Stimulated activated CD8-positive, alpha-beta memory T cell treated with anti-CD3 and anti-CD28 coated beads, Interleukin-12 subunit alpha, Interleukin-12 subunit beta, amount 100 ng/mL, for 24 hours (primary cell): ENCODE data around the gene EMID1.
"Not testable (repeated sequence)": the region's sequence is repeated elsewhere in the genome, so short reads cannot be mapped to it uniquely, and the experiment has no call there.

Experiments used
- DNase-seq: peaks from one replicate; pipeline ENCODE4 v3.0.0-alpha.2; 2020; ENCODE audit errors: extremely low read depth

The EMID1 gene

DNA sequence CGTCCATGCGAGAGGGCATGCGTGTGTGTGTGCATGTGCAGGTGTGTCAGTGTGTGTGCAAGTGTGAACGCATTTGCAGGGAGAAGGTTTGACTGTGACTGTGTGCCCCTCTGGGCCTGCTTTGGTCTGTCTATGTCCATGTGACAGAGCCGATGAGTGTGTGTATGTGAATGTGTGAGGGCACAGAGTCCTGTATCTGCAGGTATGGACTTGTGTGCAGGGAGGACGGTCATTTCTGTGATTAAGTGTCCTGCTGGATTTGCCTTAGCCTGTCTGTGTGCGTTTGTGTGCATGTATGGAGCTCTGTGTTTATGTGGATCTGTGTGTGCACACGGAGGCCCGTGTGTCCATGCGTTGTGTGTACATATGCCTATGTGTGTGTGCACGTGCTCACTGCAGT, 5.4 kb downstream of the EMID1 start:
- no peak for DNase-seq

DNA sequence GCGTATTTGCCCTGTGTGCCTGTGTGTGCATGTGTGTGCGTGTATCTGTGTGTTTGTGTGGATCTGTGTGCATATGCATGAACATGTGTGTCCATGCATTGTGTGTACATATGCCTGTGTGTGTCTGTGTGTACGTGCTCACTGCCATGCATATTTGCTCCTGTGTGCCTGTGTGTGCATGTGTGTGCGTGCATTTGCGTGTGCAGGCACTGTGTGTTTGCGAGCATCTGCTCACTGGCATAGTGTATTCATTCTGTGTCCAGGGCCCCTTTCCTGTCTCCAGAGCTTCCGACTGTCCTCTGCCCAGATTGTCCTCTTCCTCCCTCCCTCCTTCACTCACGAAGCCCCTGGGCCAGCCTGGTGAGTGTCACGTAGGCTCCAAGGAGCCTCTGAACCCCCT, 5.8 kb downstream of the EMID1 start:
- no peak for DNase-seq

DNA sequence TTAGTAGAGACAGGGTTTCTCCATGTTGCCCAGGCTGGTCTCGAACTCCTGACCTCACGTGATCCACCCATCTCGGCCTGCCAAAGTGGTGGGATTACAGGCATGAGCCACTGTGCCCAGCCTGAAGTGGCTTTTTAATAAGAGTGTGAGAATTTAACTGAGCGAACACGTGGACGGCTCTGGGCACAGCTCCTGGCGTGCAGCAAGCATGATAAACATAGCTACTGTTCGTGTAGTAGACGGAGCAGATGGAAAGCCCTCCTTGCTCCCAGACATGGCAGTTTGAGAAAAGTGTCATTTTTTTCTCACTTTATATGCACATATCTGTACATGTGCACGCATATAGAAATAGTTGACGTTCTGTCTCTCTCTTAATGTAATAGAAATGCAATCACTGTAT, 7.0 kb downstream of the EMID1 start:
- DNase-seq: no peak

DNA sequence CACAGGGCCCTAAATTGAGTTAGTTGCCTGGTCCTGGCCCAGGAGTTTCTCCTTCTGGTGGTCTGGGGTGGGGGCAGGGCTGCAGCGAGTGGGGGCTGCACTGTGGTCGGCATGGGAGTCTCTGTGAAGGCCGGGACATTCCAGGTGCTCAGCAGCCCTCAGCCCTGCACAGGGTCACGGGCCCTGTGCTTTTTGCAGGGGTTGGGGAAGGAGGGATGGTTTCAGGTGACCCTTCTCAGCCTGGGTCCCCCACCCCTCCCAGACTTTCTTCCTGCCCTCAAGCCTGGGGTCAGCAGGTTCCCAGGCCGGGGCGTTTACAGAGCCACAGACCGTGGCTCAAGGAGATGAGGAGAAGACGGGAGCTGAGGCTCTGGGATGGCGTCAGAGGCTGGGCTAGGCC, 7.8 kb downstream of the EMID1 start:
- DNase-seq: no peak

DNA sequence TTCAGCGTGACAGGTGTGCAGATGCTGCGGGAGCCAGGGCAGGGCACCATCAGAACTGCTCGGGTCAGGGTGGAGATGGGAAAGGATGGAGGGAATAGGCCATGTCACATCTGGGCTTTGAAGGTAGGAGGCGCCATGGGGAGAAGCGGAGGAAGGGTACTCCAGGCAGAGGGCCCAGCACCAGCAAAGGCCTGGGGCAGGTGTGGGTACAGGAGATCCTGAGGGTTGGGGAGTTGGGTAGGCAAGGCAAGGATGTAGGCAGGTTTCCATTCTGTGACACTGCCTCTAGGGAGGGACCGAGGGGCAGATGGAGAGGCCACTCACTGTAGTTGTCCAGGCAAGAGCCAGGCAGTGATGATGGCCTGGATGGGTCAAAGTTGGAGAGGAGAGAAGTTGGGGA, 8.5 kb downstream of the EMID1 start:
- DNase-seq: no peak

- no peak for DNase-seq
Observed at GRCh38 chr22:29215012-29215860, 9.5 kb downstream of the EMID1 start.

GRCh38 chr22:29216011-29216872, 10.5 kb downstream of the EMID1 start:
- no peak for DNase-seq

DNA sequence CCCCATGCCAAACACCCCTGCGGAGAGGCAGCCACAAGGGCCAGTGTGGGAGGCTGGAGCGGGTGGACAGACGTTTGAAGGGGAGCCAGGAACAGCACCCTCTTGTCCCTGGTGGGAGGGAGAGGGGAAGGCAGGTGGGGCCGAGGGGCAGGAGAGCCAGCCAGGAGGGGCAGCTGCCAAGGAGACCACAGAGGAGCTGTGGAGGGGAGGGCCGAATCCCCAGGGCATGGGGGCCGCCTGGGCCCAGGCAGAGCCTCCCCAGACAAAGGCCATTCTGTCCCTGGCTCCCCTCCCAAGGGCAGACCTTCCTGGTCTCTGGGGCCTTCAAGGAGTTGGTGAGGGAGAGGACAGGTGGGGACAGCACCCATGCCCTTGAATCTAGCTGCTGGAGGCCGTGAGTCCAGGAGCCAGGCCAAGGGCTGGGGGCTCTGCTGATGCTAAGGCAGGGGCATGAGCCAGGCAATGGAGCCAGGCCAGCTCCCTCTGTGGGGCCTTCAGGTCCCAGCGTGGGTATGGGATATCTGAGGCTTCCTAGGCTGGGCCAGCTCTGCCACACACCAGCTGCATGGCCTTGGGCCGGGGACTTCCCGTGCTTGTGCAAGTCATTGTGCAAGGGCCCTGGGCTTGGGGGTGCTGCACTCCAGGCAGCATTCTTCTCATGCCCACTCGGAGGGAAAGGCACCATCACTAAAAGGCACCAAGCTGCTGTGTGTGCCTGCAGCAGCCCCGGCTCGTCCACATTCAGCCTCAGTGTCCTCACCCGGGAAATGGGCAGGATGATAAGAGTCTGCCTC, 11.4 kb downstream of the EMID1 start:
- DNase-seq: no peak

DNA sequence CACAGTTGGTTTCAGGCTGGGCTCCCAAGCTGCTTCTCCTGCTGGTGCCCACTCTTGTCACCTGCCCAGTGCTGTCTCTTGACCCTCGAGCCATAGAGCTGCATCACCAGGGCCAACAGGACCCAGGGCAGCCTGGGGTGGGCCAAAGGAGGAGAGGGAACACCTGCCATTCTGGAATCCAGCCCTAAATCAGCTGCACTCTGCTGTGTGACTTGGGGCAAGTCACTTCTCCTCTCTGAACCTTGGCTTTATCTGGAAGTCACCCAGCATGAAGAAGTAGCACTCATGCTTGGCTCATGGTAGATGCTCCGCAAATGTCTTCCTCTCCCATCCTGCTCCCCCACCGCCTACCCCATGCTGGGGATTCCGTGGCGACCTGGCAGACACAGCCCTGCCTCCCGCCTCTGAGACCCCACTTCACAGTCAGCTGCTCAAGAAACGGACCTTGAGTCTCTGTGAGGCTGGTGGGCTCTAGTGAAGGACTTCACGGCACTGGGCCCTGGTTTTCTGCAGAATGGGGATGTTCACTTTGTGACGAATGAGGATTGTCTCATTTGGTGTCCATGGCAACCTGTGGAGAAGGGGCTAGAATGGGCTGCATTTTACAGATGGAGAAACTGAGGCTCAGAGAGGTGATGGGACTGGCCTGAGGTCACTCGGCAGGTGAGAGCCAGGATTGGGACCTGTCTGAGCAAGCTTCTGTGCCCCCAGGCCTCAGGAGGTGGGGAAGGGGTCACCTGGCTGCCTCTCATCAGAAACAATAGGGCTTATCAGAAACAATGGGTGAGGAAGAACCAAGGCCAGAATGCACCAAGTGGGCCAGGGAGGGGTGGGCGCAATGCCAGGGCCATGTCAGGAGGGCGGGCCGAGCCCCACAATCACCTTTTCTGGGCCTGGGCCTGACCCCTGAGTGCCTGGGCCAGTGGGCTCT, 12.4 kb downstream of the EMID1 start:
- DNase-seq: no peak

GRCh38 chr22:29218758-29219408, 13.2 kb downstream of the EMID1 start:
- DNase-seq: no peak

GRCh38 chr22:29219409-29219782, 13.7 kb downstream of the EMID1 start:
- DNase-seq: not testable (repeated sequence)

GRCh38 chr22:29219881-29220670, 14.4 kb downstream of the EMID1 start:
- no peak for DNase-seq

DNA sequence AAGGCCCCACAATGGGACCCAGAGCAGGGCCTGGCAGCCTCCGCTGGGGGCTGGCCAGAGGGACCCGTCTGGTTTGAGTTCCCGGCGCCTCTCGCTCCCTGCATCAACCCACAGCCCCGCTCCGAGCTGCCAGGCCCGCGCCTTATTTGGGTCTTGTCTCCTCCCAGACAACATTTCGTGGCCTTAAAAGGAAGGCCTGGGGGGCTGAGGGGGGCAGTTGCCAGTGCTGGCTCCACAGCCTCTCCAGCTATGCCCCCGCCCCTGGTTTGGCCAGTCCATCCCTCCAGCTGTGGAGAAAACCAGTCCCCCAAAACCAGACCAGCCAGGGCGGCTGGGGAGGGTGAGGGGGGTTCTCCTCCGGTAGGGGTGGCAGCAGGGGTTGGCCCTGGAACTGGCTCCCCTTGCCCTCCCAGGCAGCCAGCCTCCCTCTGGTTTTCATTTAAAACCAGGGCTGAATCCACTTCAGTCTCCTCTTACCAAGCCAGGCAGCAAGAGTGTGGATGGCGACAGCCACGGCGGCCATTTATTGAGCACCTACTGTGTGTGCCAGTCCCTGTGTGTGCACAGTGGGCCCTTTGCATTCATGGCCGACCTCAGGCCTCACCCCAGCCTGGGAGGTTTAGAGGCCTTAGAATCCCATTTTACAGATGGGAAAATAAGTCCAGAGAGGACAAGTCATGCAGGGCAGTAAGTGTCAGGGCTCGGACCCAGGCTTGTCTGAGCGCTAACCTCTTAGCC, 18.6 kb downstream of the EMID1 start:
- no peak for DNase-seq

- no peak for DNase-seq
Observed at GRCh38 chr22:29224859-29225410, 19.2 kb downstream of the EMID1 start.

DNA sequence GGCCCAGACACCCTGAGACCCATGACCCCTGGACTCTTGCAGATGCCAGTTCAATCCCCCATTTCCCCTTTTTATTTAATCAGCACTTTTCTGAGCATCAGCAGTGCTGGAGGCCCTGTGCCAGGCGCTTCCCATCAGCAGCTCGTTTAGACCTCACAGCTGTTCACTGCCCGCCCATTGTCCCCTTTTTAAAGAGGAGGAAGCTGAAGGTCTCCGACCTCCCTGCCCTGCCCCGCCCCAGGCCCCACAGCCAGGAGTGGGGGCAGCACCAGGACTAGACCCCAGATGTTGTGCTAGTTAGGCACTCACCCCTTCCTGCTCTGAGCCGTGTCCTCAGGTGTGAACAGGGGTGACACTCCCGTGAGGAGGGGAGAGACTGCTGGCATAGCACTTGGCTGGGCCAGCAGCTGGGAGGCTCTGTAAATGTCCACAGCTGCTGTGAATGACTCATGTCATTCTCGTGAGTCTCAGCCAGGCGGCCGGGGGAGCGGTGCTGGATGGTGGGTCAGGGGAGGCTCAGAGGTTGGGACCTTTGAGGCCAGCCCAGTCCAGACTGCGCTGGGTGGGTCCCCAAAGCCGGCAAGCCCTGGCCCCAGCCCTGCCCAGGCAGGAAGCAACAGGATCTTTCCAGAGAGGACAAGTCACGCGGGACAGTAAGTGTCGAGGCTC, 19.9 kb downstream of the EMID1 start:
- no peak for DNase-seq

DNA sequence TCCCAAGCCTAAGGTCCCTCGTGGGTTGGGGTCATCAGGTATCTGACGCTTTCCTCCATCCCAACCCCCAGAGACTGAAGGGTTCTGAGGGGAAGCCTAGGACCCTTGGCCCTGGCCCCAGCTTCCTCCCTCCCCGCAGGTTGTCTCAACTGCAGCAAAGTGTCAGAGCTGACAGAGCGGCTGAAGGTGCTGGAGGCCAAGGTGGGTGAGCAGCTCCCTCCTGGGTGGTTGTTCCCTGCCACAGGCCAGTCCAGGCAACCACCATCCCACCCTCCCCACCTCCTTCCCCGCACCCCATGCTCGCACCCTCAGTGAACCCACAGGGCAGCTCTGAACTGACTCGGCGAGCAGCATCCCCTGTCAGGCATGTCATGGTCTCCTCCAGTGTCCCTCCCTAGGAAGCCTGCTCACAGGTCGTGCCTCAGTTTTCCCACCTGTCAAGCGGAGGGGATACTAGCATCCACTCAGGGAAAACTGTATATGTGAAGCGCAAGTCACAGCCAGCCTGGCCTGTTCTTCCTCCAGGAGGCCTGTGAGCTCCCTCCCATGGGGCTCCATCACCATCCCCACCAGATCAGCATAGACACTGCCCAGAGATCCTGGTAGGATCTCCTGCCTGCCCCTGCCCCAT, 20.8 kb downstream of the EMID1 start:
- no peak for DNase-seq

- no peak for DNase-seq
Observed at GRCh38 chr22:29230972-29231875, 25.5 kb downstream of the EMID1 start.
